WI38 (cell line): ENCODE measurements around the gene C5AR2.

Experiments used
- H3K4me3 ChIP-seq: 2 replicates; pipeline ENCODE4 v1.5.1; 2011; ENCODE audit warnings: low read depth, mild to moderate bottlenecking, control low read depth, low read length
- CTCF ChIP-seq: IDR thresholded peaks from 2 replicates; pipeline ENCODE4 v1.5.1; 2012; ENCODE audit warnings: low read depth, mild to moderate bottlenecking, control low read depth, low read length

Gene C5AR2

GRCh38 chr19:47305309-47305751 lies 26.6 kb upstream of the C5AR2 start:
- peak overlapping the region; percentile 38 for H3K4me3 ChIP-seq

GRCh38 chr19:47306303-47306702 lies 25.7 kb upstream of the C5AR2 start:
- TF ChIP-seq CTCF = no peak
- no peak overlapping the region for H3K4me3 ChIP-seq

More at GRCh38 chr19:47305309-47305751, 26.6 kb upstream of the C5AR2 start:
- TF ChIP-seq CTCF = peak; percentile 94

- H3K4me3 ChIP-seq = no peak overlapping the region
- no peak for TF ChIP-seq CTCF
These were observed 22.9 kb upstream of the C5AR2 start for GRCh38 chr19:47309038-47309437.

GRCh38 chr19:47309608-47310007 lies 22.4 kb upstream of the C5AR2 start, which contains the start of gene C5AR1:
Gene C5AR1, plus strand, starts transcription at chr19:47309861. Its CDS starts 35 bp downstream, at chr19:47309896.
- TF ChIP-seq CTCF = no peak
- no peak within 1 kb of the TSS for H3K4me3 ChIP-seq

- no peak for TF ChIP-seq CTCF
- no peak overlapping the region for H3K4me3 ChIP-seq
These were observed 21.7 kb upstream of the C5AR2 start for GRCh38 chr19:47310323-47310722.

- no peak overlapping the region for H3K4me3 ChIP-seq
- no peak for TF ChIP-seq CTCF
These were observed 21.2 kb upstream of the C5AR2 start for GRCh38 chr19:47310819-47311218.

- TF ChIP-seq CTCF = no peak
- no peak overlapping the region for H3K4me3 ChIP-seq
These were observed 19.5 kb upstream of the C5AR2 start for GRCh38 chr19:47312366-47313006.
